ENCODE data around the gene LILRA2.
"Not testable (repeated sequence)": the region's sequence is repeated elsewhere in the genome, so short reads cannot be mapped to it uniquely, and the experiment has no call there.

The LILRA2 gene

GRCh38 chr19:54573330-54573872 lies at the start of gene LILRA2:
LILRA2 (plus strand) TSS chr19:54573790; CDS start chr19:54573879, 89 bp downstream.
- DNase-seq (ENCODE audit: low spot score), result no peak

GRCh38 chr19:54525636-54526035 lies 48.0 kb upstream of the LILRA2 start:
- no peak for DNase-seq (ENCODE audit: low spot score)

- DNase-seq (ENCODE audit: low spot score), result no peak
These were observed 46.6 kb upstream of the LILRA2 start for GRCh38 chr19:54526972-54527371.

- DNase-seq (ENCODE audit: low spot score), result no peak
These were observed 42.7 kb upstream of the LILRA2 start for GRCh38 chr19:54530866-54531265.

- no peak for DNase-seq (ENCODE audit: low spot score)
These were observed 41.1 kb upstream of the LILRA2 start for GRCh38 chr19:54532528-54532927.

- DNase-seq (ENCODE audit: low spot score), result no peak
These were observed 40.1 kb upstream of the LILRA2 start for GRCh38 chr19:54533476-54533875.

- no peak for DNase-seq (ENCODE audit: low spot score)
These were observed 39.4 kb upstream of the LILRA2 start for GRCh38 chr19:54534156-54534555.

GRCh38 chr19:54535601-54536000 lies 38.0 kb upstream of the LILRA2 start:
- no peak for DNase-seq (ENCODE audit: low spot score)

- DNase-seq (ENCODE audit: low spot score), result no peak
These were observed 36.6 kb upstream of the LILRA2 start for GRCh38 chr19:54536956-54537355.

- no peak for DNase-seq (ENCODE audit: low spot score)
These were observed 31.9 kb upstream of the LILRA2 start for GRCh38 chr19:54541712-54542111.

- no peak for DNase-seq (ENCODE audit: low spot score)
These were observed 24.8 kb upstream of the LILRA2 start for GRCh38 chr19:54548806-54549205.

GRCh38 chr19:54549224-54549623 lies 24.4 kb upstream of the LILRA2 start:
- DNase-seq (ENCODE audit: low spot score), result no peak

GRCh38 chr19:54551293-54551692 lies 22.3 kb upstream of the LILRA2 start:
- no peak for DNase-seq (ENCODE audit: low spot score)

GRCh38 chr19:54551950-54552912 lies 21.4 kb upstream of the LILRA2 start:
- no peak for DNase-seq (ENCODE audit: low spot score)

GRCh38 chr19:54552913-54553310 lies 20.7 kb upstream of the LILRA2 start:
- no peak for DNase-seq (ENCODE audit: low spot score)

- no peak for DNase-seq (ENCODE audit: low spot score)
These were observed 19.6 kb upstream of the LILRA2 start for GRCh38 chr19:54554006-54554405.

GRCh38 chr19:54554896-54555295 lies 18.7 kb upstream of the LILRA2 start:
- no peak for DNase-seq (ENCODE audit: low spot score)

- no peak for DNase-seq (ENCODE audit: low spot score)
These were observed 17.4 kb upstream of the LILRA2 start for GRCh38 chr19:54556194-54556593.

GRCh38 chr19:54558339-54558738 lies 15.3 kb upstream of the LILRA2 start:
- DNase-seq (ENCODE audit: low spot score), result no peak

GRCh38 chr19:54560881-54561385 lies 12.7 kb upstream of the LILRA2 start:
- no peak for DNase-seq (ENCODE audit: low spot score)

GRCh38 chr19:54561840-54562239 lies 11.8 kb upstream of the LILRA2 start:
- no peak for DNase-seq (ENCODE audit: low spot score)

GRCh38 chr19:54563206-54563605 lies 10.4 kb upstream of the LILRA2 start:
- DNase-seq (ENCODE audit: low spot score), result not testable (repeated sequence)

- DNase-seq (ENCODE audit: low spot score), result no peak
These were observed 3.3 kb upstream of the LILRA2 start for GRCh38 chr19:54570316-54570715.
